Thyroid gland (tissue), 4 donors: ENCODE measurements around the gene MRPL48. TPM values are rescaled to one million over a fixed set of nuclear protein-coding genes. Genes with fewer than 3 reads are reported as not detected.
"Not testable (repeated sequence)": the region's sequence is repeated elsewhere in the genome, so short reads cannot be mapped to it uniquely, and the experiment has no call there.

Source experiments
- DNase-seq, 2 donors: peaks; one replicate each; pipeline ENCODE4 v3.0.0-alpha.2; 2019
- H3K27ac ChIP-seq, 3 donors: fragments of 200-600 bp; sonication (generic); 1 replicate in 2 of 3; 2 replicates in 1 of 3; pipeline ENCODE4 v1.5.1; 2016 to 2019; ENCODE audit warnings: mild to moderate bottlenecking in 1 of 3, moderate library complexity in 1 of 3
- H3K27me3 ChIP-seq: fragments of 200-600 bp; sonication (generic); one replicate; pipeline ENCODE4 v1.5.1; 2019
- H3K36me3 ChIP-seq, 2 donors: fragments of 200-600 bp; sonication (generic); one replicate each; pipeline ENCODE4 v1.5.1; 2016 to 2019
- H3K4me1 ChIP-seq, 2 donors: fragments of 200-600 bp; sonication (generic); one replicate each; pipeline ENCODE4 v1.5.1; 2017 to 2019
- H3K4me3 ChIP-seq, 3 donors: fragments of 200-600 bp; sonication (generic); replicated peaks in 1 of 3; 1 replicate in 2 of 3; 2 replicates in 1 of 3; pipeline ENCODE4 v1.5.1; 2016; ENCODE audit warnings: mild to moderate bottlenecking in 1 of 3
- H3K9me3 ChIP-seq: fragments of 200-600 bp; sonication (generic); one replicate; pipeline ENCODE4 v1.5.1; 2017
- CTCF ChIP-seq, 6 experiments: fragments of 200-600 bp in 3 of 6; fragments of 450-650 bp in 3 of 6; sonication (generic) in 3 of 6; IDR thresholded peaks; one replicate each; pipeline ENCODE4 v1.5.1; 2016 to 2019; ENCODE audit warnings: antibody characterized with exemption in 6 of 6, mild to moderate bottlenecking in 2 of 6, inconsistent platforms in 1 of 6, moderate library complexity in 1 of 6
- POLR2A ChIP-seq, 2 donors: fragments of 450-650 bp; IDR thresholded peaks; one replicate each; pipeline ENCODE4 v1.6.1; 2017; ENCODE audit warnings: antibody characterized with exemption in 2 of 2, mild to moderate bottlenecking in 2 of 2, moderate library complexity in 1 of 2
- WGBS, 2 donors: methylation state at CpG; one replicate each; pipeline ENCODE4 v1.1.5; 2017; 5-methylcytosine and 5-hydroxymethylcytosine counted together
- intact Hi-C: fragments of 100-400 bp; cut with DNase I; formaldehyde crosslinking; loops from one replicate; pipeline ENCODE4 v1.15.1; 2023
- total RNA-seq, 4 donors: library from RNA; depleted of rRNA; stranded (reverse); fragments of >200 nt; gene quantifications; one replicate each; pipeline ENCODE4 v1.2.3, GENCODE V29; 2016

Gene MRPL48
- total RNA-seq, 4 donors from 2014 or later = 16.0 to 38.5 (median 29.8) TPM

GRCh38 chr11:73760135-73760678, 27.5 kb upstream of the MRPL48 start:
- H3K36me3 ChIP-seq = no peaks in the 10 kb centered on the region
- peak; percentile 57 to 58 for DNase-seq
- no peak for TF ChIP-seq CTCF (IDR thresholded peaks at IDR 0.05)
- TF ChIP-seq POLR2A (IDR thresholded peaks at IDR 0.05) = no peak
- H3K9me3 ChIP-seq = no peaks in the 10 kb centered on the region
- peak overlapping the region; percentile 67 to 100 (median 93) for H3K4me3 ChIP-seq
- intact Hi-C loops = no loop called here
- no peaks in the 10 kb centered on the region for H3K27me3 ChIP-seq
- H3K27ac ChIP-seq = peak overlapping the region; percentile 97 to 99 (median 97)
- peaks cover 19% of the 10 kb centered on the region in 2 donors for H3K4me1 ChIP-seq
- WGBS, 2 donors = 1% methylated on average over 18 to 33 of the region's 44 CpGs

GRCh38 chr11:73760679-73761402, 26.8 kb upstream of the MRPL48 start, which contains the start of gene RAB6A:
Gene RAB6A (minus strand): TSS chr11:73761074. CDS start chr11:73760635, 439 bp downstream.
- H3K4me1 ChIP-seq = peaks cover 19% of the 10 kb centered on the region in 2 donors

GRCh38 chr11:73761403-73761945, 26.2 kb upstream of the MRPL48 start:
- Histone ChIP-seq H3K27me3 (no peaks in the 10 kb centered on the region), H3K9me3 (no peaks in the 10 kb centered on the region), H3K27ac (peak overlapping the region; percentile 82 to 87 (median 86)), H3K4me3 (peak overlapping the region in 1 of 3 donors; percentile 18), H3K36me3 (no peaks in the 10 kb centered on the region), H3K4me1 (peaks cover 19% of the 10 kb centered on the region in 2 donors)
- TF ChIP-seq CTCF (IDR thresholded peaks at IDR 0.05) = peak in 1 of 6 experiments; percentile 1
- TF ChIP-seq POLR2A (IDR thresholded peaks at IDR 0.05) = no peak
- DNase-seq = no peak
- 47 to 48% methylated on average over 16 of the region's 16 CpGs for WGBS, 2 donors
- intact Hi-C loops = no loop called here

More at GRCh38 chr11:73760679-73761402, 26.8 kb upstream of the MRPL48 start, which contains the start of gene RAB6A:
- Histone ChIP-seq H3K27me3 (no peaks in the 10 kb centered on the region), H3K36me3 (no peaks in the 10 kb centered on the region), H3K9me3 (no peaks in the 10 kb centered on the region), H3K27ac (peak within 1 kb of the TSS; percentile 97 to 99 (median 97)), H3K4me3 (peak within 1 kb of the TSS; percentile 67 to 100 (median 93))
- TF ChIP-seq CTCF (IDR thresholded peaks at IDR 0.05) (peak in 4 of 6 experiments; percentile 28 to 68 (median 49)), POLR2A (IDR thresholded peaks at IDR 0.05) (peak; percentile 86 to 97)
- 0% methylated on average over 15 to 47 of the region's 74 CpGs for WGBS, 2 donors
- intact Hi-C loops = no loop called here
- DNase-seq = peak; percentile 100

DNA sequence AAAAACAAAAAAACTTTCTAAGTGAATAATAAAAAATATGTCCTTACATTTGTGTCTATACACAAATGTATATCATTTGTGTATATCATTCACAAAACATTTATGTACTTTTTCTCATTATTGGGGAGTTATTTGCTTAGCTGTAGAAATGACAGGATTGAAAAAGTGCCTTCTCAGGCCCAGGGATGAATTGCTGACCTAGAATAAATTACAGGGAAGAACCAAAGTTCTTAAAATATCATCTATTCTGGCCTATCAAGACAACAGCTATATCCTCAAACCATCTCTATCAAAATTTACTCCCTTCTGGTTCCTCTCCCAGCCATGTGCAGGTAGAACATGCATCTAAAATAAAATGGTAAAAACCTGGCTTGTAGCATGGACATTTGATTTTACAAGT, 24.9 kb upstream of the MRPL48 start:
- Histone ChIP-seq H3K9me3 (no peaks in the 10 kb centered on the region), H3K4me3 (no peak overlapping the region), H3K27ac (no peak overlapping the region), H3K36me3 (no peaks in the 10 kb centered on the region), H3K4me1 (peaks cover 17 to 19% of the 10 kb centered on the region in 2 donors), H3K27me3 (no peaks in the 10 kb centered on the region)
- no peak for DNase-seq
- intact Hi-C loops = no loop called here
- no peak for TF ChIP-seq POLR2A (IDR thresholded peaks at IDR 0.05)
- no peak for TF ChIP-seq CTCF (IDR thresholded peaks at IDR 0.05)

DNA sequence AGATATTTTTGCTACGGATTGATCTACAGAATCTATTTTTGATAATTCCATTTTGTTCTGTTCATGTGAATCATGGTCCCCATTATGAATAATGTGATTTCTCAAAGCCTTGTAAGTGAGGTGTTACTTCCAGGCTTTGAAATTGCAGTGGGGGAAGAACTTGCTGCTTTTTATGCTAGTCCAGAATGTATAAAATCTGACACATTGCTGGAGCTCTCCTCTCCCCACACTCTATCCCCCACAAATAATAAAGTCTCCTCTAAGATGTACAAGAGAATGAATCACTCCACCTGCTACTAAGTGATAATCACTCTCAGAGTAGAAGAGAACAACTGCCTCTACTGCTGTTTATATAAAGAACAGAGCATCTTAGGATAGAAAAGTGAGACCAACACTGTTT, 20.9 kb upstream of the MRPL48 start:
- no peak overlapping the region for H3K4me3 ChIP-seq
- no peaks in the 10 kb centered on the region for H3K4me1 ChIP-seq
- H3K9me3 ChIP-seq = no peaks in the 10 kb centered on the region
- intact Hi-C loops = no loop called here
- 72 to 91% methylated on average over 1 of the region's 1 CpG for WGBS, 2 donors
- no peak for TF ChIP-seq CTCF (IDR thresholded peaks at IDR 0.05)
- TF ChIP-seq POLR2A (IDR thresholded peaks at IDR 0.05) = no peak
- no peaks in the 10 kb centered on the region for H3K27me3 ChIP-seq
- H3K27ac ChIP-seq = no peak overlapping the region
- DNase-seq = no peak
- H3K36me3 ChIP-seq = no peaks in the 10 kb centered on the region

DNA sequence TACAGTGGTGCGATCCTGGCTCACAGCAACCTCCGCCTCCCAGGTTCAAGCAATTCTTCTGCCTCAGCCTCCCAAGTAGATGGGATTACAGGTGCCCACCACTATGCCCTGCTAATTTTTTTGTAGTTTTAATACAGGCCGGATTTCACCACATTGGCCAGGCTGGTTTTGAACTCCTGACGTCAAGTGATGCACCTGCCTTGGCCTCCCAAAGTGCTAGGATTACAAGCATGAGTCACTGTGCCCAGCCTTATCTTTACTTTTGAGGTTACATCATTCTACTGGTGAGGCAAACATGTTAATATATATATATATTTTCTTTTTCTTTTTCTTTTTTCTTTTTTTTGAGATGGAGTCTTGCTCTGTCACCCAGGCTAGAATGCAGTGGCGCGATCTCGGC, 16.9 kb upstream of the MRPL48 start:
- WGBS, 2 donors = 92 to 96% methylated on average over 7 of the region's 7 CpGs
- H3K36me3 ChIP-seq, H3K4me3 ChIP-seq, H3K27ac ChIP-seq, H3K9me3 ChIP-seq, H3K27me3 ChIP-seq, intact Hi-C loops, DNase-seq, H3K4me1 ChIP-seq: not testable (repeated sequence)
